SHP77 (cell line): ENCODE results near the gene CADPS2.
"Not testable (repeated sequence)": the region's sequence is repeated elsewhere in the genome, so short reads cannot be mapped to it uniquely, and the experiment has no call there.

ENCODE experiments used
- DNase-seq, 2 experiments: peaks; one replicate each; lab custom pipeline; 2025; lab: John Stamatoyannopoulos, UW

CADPS2 gene

DNA sequence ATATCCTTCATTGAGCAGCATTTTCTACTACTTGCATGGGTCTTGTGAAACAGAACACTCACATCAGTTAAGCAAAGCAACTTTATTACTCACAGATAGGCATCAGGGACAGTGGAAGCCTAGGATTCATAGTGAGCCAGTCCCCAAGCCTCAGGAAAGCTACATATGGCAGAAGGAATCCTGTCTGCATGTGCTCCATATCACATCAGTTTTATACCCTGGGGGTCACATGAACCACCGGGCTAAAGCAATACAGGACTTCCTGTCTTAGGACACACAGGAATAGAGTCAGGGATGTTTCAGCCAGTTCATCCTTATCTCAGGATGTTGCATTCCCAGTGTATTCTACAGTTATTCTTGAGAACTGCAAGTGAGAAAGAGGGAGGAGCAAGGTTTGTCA, 596.8 kb downstream of the CADPS2 start:
- no peak for DNase-seq

DNA sequence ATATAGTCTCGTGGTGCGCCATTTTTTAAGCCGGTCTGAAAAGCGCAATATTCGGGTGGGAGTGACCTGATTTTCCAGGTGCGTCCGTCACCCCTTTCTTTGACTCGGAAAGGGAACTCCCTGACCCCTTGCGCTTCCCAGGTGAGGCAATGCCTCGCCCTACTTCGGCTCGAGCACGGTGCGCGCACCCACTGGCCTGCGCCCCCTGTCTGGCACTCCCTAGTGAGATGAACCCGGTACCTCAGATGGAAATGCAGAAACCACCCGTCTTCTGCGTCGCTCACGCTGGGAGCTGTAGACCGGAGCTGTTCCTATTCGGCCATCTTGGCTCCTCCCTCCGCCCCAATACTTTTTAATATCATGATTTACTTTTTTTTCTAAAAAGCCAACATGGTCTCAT, 601.7 kb downstream of the CADPS2 start:
- DNase-seq = not testable (repeated sequence)

GRCh38 chr7:122273117-122273516, 613.1 kb downstream of the CADPS2 start:
- DNase-seq = no peak

DNA sequence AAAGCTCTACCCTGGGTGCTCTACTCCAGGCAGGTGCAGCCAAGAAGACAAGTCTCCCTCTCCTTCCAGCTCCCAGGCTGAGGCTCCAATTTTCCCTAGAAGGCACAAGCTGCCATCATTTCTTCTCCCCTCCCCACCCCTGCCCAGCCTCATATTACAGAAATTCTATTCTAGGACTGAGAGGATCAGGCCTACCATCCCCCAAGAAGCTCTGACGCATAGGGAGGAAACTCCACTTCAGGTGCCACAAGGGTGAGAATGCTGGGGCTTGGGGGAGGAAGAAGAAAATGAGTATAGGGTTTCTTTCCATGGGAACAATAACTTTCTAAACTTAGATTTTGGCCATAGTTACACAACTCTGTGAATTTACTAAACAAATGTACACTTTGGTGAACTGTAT, 617.0 kb downstream of the CADPS2 start:
- no peak for DNase-seq
